Activated CD4-positive, alpha-beta T cell treated with anti-CD3 and anti-CD28 coated beads, Interleukin-2, amount 10 ng/mL, durations not matched to agents 7 days and 5 days (primary cell): ENCODE data around the gene LGI1. TPM values are rescaled to one million over a fixed set of nuclear protein-coding genes. Genes with fewer than 3 reads are reported as not detected.

Experiments
- CTCF ChIA-PET: fragments of 350-600 bp; sonication (Branson Sonifier 250); formaldehyde crosslinking; loops from one replicate; lab custom pipeline; 2021; ENCODE audit warnings: antibody characterized with exemption; lab: Charles Lee
- POLR2A ChIA-PET: fragments of 350-600 bp; sonication (Branson Sonifier 250); formaldehyde crosslinking; loops from one replicate; lab custom pipeline; 2021; ENCODE audit warnings: antibody characterized with exemption; lab: Charles Lee
- DNase-seq: peaks from one replicate; pipeline ENCODE4 v3.0.0-alpha.2; 2020
- H3K27ac Mint-ChIP-seq: one replicate; pipeline ENCODE4 v1.8.0; 2021; ENCODE audit warnings: mild to moderate bottlenecking, moderate library complexity, mixed read lengths
- H3K27me3 Mint-ChIP-seq: one replicate; pipeline ENCODE4 v1.8.0; 2021; ENCODE audit warnings: mixed read lengths
- H3K36me3 Mint-ChIP-seq: one replicate; pipeline ENCODE4 v1.8.0; 2021; ENCODE audit warnings: low read depth, mixed read lengths
- H3K4me1 Mint-ChIP-seq: one replicate; pipeline ENCODE4 v1.8.0; 2021; ENCODE audit warnings: mixed read lengths
- H3K4me3 Mint-ChIP-seq: one replicate; pipeline ENCODE4 v1.8.0; 2021; ENCODE audit warnings: mild to moderate bottlenecking, moderate library complexity, mixed read lengths
- H3K9me3 Mint-ChIP-seq: one replicate; pipeline ENCODE4 v1.8.0; 2021; ENCODE audit warnings: mixed read lengths
- total RNA-seq, 2 experiments: library from RNA; stranded (reverse); gene quantifications; one replicate each; pipeline ENCODE4 v1.2.3, GENCODE V29; 2021

LGI1 gene
- total RNA-seq, 2 experiments from 2014 or later: not detected

GRCh38 chr10:93742633-93743349, 14.9 kb upstream of the LGI1 start:
- POLR2A ChIA-PET: no interaction called here
- Mint-ChIP-seq H3K27ac (no peak overlapping the region), H3K4me1 (no peaks in the 10 kb centered on the region)

DNA sequence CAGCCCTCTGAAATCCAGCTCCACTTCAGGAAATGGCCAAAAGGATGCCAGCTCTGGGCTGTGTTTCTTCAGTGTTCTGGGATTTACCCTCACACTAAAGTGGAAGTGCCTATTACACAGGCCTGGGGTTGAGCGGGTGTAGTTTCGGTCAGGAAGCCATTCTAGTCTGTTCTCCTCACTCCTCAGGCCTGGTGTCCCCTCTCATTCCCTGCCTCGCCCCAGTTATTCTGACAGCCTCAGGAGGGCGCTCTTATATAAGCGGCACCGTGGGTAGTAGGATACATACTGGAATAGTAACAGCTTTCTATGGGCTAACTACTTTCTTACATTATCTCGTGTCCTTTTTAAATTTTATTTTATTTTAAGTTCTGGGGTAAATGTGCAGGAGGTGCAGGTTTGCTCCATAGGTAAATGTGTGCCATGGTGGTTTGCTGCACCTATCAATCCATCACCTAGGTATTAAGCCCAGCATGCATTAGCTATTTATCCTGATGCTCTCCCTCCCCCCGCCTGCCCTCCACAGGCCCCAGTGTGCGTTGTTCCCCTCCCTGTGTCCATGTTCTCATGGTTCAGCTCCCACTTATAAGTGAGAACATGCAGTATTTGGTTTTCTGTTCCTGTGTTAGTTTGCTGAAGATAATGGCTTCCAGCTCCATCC, 12.2 kb upstream of the LGI1 start:
- peaks cover 6% of the 10 kb centered on the region for H3K27me3 Mint-ChIP-seq
- H3K36me3 Mint-ChIP-seq: no peaks in the 10 kb centered on the region
- DNase-seq: no peak
- no peak overlapping the region for H3K27ac Mint-ChIP-seq
- ChIA-PET CTCF (no interaction called here), POLR2A (no interaction called here)
- H3K9me3 Mint-ChIP-seq: no peaks in the 10 kb centered on the region
- no peaks in the 10 kb centered on the region for H3K4me1 Mint-ChIP-seq
- H3K4me3 Mint-ChIP-seq: no peak overlapping the region

More at GRCh38 chr10:93742633-93743349, 14.9 kb upstream of the LGI1 start:
- H3K4me3 Mint-ChIP-seq: no peak overlapping the region
- H3K36me3 Mint-ChIP-seq: no peaks in the 10 kb centered on the region
- no peaks in the 10 kb centered on the region for H3K9me3 Mint-ChIP-seq
- no peak for DNase-seq
- CTCF ChIA-PET: no interaction called here
- H3K27me3 Mint-ChIP-seq: peaks cover 12% of the 10 kb centered on the region

DNA sequence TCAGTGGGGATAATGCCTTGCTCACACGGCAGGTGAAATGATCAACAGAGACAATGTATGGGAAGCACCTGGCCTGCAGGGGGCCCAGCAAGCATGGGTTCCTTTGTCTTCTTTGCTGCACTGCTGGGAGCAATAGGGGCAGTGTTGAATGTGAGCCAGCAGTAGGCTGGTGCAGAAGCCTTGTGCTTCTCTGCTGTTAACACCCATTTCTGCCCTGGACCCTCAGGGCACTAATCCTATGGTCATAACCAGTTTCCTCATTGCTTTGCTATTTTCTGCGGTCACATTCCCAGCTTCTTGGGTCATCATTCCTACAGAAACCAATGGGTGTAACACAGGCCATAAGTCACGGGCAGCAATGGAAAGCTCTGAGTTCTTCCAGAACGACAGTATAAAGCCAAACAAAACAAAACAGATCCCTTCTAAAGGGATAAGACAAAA, 10.9 kb upstream of the LGI1 start:
- ChIA-PET CTCF (no interaction called here), POLR2A (no interaction called here)
- no peaks in the 10 kb centered on the region for H3K36me3 Mint-ChIP-seq
- DNase-seq: no peak
- H3K4me1 Mint-ChIP-seq: no peaks in the 10 kb centered on the region
- peaks cover 4% of the 10 kb centered on the region for H3K27me3 Mint-ChIP-seq
- no peak overlapping the region for H3K4me3 Mint-ChIP-seq
- H3K9me3 Mint-ChIP-seq: no peaks in the 10 kb centered on the region
- H3K27ac Mint-ChIP-seq: no peak overlapping the region

DNA sequence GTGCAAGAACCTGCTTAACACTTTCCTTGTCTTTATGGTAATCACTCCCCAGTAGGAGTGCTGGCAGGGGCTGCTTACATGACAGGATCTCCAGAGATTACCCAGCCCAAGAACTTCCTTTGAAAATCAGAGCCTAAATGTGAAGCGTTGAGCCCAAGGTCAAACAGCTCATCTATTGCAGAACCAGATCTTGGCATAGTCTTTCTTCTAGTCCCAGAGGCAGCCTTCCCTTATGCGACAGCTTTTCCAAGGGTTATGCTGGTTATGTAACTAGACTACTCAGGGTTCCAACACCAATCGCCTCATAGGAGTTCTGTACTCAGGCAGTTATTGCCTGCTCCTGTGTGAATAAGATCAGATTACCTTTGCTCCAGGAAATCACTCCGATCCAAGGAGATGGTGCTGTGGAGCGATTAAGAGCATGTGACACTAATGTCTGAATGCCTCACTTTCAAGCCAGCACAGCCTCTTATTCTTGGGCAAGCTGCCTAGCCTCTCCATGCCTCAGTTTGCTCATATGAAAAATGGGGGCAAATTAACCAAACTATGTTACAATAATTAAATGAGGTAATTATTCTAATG, 8.4 kb upstream of the LGI1 start:
- no peak overlapping the region for H3K4me3 Mint-ChIP-seq
- peaks cover 4% of the 10 kb centered on the region for H3K27me3 Mint-ChIP-seq
- no peak overlapping the region for H3K27ac Mint-ChIP-seq
- no peaks in the 10 kb centered on the region for H3K4me1 Mint-ChIP-seq
- no peaks in the 10 kb centered on the region for H3K9me3 Mint-ChIP-seq
- ChIA-PET POLR2A (no interaction called here), CTCF (interaction anchor here (0.6 kb wide), 1 partner anchor 189 kb away, joined by 4 read pairs; no protein-coding TSS in a partner anchor)
- H3K36me3 Mint-ChIP-seq: no peaks in the 10 kb centered on the region
- DNase-seq: no peak

DNA sequence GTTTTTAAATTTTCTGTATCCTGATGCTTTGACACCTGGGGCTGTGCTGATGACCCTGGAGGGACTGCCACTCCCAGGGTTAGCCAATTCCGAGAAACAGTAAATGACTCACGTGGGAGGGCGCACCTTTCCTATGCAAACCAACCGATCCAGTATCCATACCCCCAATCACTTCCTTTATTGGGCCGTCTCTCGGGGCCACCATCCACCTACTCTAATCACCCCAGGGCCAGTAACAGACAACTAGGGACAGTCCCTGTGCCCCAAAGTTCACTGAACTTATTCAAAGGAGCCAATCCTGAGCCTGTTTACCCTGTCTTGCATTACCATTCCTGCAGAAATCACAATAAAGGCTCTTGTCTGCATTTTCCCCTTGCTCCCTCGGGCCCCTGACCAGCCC, 6.6 kb upstream of the LGI1 start:
- ChIA-PET CTCF (no interaction called here), POLR2A (no interaction called here)
- DNase-seq: no peak
- no peaks in the 10 kb centered on the region for H3K36me3 Mint-ChIP-seq
- peaks cover 6% of the 10 kb centered on the region for H3K27me3 Mint-ChIP-seq
- no peak overlapping the region for H3K4me3 Mint-ChIP-seq
- H3K4me1 Mint-ChIP-seq: no peaks in the 10 kb centered on the region
- no peaks in the 10 kb centered on the region for H3K9me3 Mint-ChIP-seq
- H3K27ac Mint-ChIP-seq: no peak overlapping the region

- H3K4me3 Mint-ChIP-seq: no peak overlapping the region
- POLR2A ChIA-PET: no interaction called here
- no peaks in the 10 kb centered on the region for H3K4me1 Mint-ChIP-seq
- CTCF ChIA-PET: no interaction called here
- H3K27ac Mint-ChIP-seq: no peak overlapping the region
- H3K36me3 Mint-ChIP-seq: no peaks in the 10 kb centered on the region
- H3K27me3 Mint-ChIP-seq: peaks cover 10% of the 10 kb centered on the region
- no peaks in the 10 kb centered on the region for H3K9me3 Mint-ChIP-seq
- DNase-seq: no peak
Observed at GRCh38 chr10:93751832-93752231, 5.9 kb upstream of the LGI1 start.

DNA sequence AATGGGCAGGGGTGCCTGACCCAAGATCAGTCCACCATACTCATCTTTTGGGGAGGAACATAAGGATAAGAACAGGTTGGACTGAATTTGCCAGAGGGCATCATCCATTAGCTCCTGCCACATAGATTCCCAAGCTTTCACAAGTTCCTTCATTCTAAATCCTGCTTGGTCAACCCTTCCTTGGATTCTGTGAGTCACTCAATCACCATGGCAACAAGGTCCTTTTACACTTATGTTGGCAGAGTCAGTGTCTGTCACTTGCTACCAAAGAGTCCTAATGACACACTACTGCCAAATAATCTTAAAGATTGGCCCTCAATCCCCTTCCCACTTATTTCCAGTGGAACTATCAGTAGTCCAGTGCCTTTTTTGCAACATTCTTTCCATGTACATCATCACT, 5.0 kb upstream of the LGI1 start:
- DNase-seq: no peak
- Mint-ChIP-seq H3K4me1 (no peaks in the 10 kb centered on the region), H3K27ac (no peak overlapping the region), H3K4me3 (no peak overlapping the region), H3K27me3 (peaks cover 17% of the 10 kb centered on the region), H3K9me3 (no peaks in the 10 kb centered on the region), H3K36me3 (no peaks in the 10 kb centered on the region)
- POLR2A ChIA-PET: no interaction called here
- CTCF ChIA-PET: no interaction called here

DNA sequence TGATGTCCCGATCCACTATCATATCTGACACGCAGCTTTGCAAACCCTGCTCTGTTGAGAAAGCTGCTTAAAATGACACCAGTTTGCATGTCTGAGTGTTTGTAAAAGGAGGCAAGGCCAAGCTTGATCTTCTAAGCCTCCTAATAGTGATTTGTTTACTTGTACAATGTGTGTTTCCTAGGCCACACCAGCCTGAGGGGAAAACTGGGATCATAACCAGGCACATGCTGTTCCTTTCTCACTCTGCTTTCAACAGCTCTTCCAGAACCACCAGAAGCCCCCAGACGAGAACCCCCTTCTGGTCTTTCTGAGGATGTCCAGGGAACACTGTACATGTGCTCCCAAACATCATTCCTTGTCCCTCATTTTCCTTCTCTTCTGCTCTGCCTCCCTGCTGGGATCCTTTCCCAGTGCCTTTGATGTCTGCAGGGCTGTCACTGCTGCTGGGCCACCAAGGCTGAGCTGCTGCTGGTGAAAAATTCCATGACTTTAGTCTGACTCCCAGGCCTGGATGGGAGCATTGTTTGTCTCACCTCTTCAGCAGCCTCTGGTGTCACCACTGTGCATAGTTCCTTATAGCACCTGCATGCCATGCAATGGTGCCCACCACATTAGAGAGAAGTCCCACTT, 4.0 kb upstream of the LGI1 start:
- Mint-ChIP-seq H3K27me3 (peaks cover 26% of the 10 kb centered on the region), H3K9me3 (no peaks in the 10 kb centered on the region), H3K27ac (no peak overlapping the region), H3K36me3 (no peaks in the 10 kb centered on the region), H3K4me1 (no peaks in the 10 kb centered on the region), H3K4me3 (no peak overlapping the region)
- ChIA-PET POLR2A (no interaction called here), CTCF (no interaction called here)
- no peak for DNase-seq

- DNase-seq: no peak
- peaks cover 33% of the 10 kb centered on the region for H3K27me3 Mint-ChIP-seq
- ChIA-PET CTCF (no interaction called here), POLR2A (no interaction called here)
- no peaks in the 10 kb centered on the region for H3K4me1 Mint-ChIP-seq
- no peaks in the 10 kb centered on the region for H3K9me3 Mint-ChIP-seq
- no peak overlapping the region for H3K27ac Mint-ChIP-seq
- no peaks in the 10 kb centered on the region for H3K36me3 Mint-ChIP-seq
- no peak overlapping the region for H3K4me3 Mint-ChIP-seq
Observed at GRCh38 chr10:93754761-93755160, 3.0 kb upstream of the LGI1 start.

DNA sequence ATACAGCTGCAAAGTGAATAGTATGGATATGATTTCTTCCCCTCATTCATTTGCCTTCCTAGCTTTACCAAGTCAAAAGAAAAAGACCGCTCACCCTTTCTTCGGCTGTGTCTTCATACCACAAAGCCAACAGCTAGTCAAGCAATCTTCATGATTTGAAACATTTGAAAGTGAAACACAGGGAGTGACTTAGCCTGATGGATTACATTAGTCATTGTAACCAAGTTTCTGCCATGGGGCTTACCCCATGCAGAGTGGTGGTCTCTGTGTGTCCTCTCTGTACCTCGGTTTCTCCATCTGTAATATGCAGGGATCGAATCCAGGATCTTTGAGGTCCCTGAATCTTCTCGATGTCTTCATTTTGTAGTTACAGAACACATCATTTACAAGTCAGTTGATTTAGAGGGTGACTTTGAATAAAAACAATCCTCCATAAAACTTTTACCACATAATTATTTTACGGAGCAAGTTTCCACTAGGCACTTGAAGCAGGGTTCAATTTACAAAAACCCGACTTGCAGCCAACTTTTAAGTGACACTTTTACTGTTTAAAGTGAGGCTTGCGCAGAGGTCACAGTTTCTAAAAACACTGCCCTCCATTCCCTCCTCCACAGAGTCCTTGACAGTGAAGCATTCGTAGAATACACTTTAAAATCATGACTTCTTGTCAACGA, 2.2 kb upstream of the LGI1 start:
- ChIA-PET CTCF (no interaction called here), POLR2A (no interaction called here)
- no peak for DNase-seq
- no peaks in the 10 kb centered on the region for H3K9me3 Mint-ChIP-seq
- H3K27me3 Mint-ChIP-seq: peaks cover 35% of the 10 kb centered on the region
- H3K4me3 Mint-ChIP-seq: no peak overlapping the region
- no peaks in the 10 kb centered on the region for H3K36me3 Mint-ChIP-seq
- H3K27ac Mint-ChIP-seq: no peak overlapping the region
- H3K4me1 Mint-ChIP-seq: no peaks in the 10 kb centered on the region

DNA sequence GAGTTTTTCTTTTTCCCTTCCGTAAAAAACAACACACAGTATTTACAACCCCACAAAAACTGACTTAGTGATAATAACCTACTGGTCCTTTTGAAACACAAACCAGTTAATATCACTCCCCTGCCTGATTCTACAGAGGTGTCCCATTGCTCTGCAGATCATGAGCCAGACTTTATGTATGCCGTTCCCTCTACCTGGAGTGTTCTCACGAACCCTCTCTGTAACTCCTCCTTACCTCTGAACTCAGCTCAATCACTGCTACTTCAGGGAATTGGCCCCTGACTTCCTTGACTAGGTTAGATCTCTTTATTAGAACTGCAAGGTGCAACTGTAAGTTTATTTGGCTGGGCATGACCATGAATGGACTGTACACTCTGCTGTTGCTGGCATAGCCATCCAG, 1.6 kb upstream of the LGI1 start:
- Mint-ChIP-seq H3K9me3 (no peaks in the 10 kb centered on the region), H3K27me3 (peaks cover 35% of the 10 kb centered on the region), H3K27ac (no peak overlapping the region), H3K4me3 (no peak overlapping the region), H3K36me3 (no peaks in the 10 kb centered on the region), H3K4me1 (no peaks in the 10 kb centered on the region)
- POLR2A ChIA-PET: no interaction called here
- CTCF ChIA-PET: no interaction called here
- no peak for DNase-seq

DNA sequence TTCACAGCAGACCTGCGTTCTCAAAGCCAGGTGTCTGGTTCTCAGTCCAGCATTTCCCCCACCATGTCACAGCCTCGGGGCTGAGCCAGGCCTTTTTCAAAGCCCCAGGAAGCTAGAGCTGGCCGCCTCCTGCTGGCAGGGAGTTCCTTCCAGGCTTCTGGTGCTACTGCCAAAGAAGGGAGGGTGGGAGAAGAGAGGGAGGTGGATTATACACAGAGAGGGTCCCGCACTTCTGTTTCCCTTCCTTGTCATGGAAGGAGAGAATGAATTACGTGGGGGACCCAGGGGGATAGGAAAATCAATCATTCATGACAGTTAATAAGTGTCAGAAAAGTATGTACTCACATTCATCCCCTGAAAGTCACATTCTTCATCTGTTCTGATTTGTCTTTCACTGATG, 600 bp upstream of the LGI1 start:
- no peak overlapping the region for H3K27ac Mint-ChIP-seq
- H3K4me3 Mint-ChIP-seq: no peak overlapping the region
- no peaks in the 10 kb centered on the region for H3K36me3 Mint-ChIP-seq
- ChIA-PET CTCF (no interaction called here), POLR2A (no interaction called here)
- no peak for DNase-seq
- H3K9me3 Mint-ChIP-seq: no peaks in the 10 kb centered on the region
- peaks cover 38% of the 10 kb centered on the region for H3K27me3 Mint-ChIP-seq
- H3K4me1 Mint-ChIP-seq: no peaks in the 10 kb centered on the region

DNA sequence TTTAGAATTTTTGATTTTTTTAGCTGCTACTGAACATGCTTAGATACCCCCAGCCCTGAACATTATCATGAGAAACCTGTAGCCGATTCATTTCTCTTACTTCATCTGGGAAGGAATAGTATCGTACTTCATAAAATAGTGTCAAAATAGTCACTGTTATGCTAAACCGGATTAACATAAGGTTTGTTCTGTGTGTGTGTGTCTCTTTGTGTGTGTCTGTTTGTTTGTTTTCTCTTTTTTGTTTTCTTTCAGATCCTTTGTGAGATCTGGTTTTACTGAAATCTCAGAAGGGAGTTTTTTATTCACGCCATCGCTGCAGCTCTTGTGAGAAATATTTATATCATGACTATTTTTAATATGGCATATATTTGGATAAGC, 761 bp downstream of the LGI1 start:
- ChIA-PET CTCF (no interaction called here), POLR2A (no interaction called here)
- no peak overlapping the region for H3K4me3 Mint-ChIP-seq
- no peaks in the 10 kb centered on the region for H3K4me1 Mint-ChIP-seq
- no peak overlapping the region for H3K27ac Mint-ChIP-seq
- no peaks in the 10 kb centered on the region for H3K9me3 Mint-ChIP-seq
- peaks cover 48% of the 10 kb centered on the region for H3K27me3 Mint-ChIP-seq
- no peak for DNase-seq
- no peaks in the 10 kb centered on the region for H3K36me3 Mint-ChIP-seq
